ENCODE measurements around the gene LEMD3.

LEMD3 gene

DNA sequence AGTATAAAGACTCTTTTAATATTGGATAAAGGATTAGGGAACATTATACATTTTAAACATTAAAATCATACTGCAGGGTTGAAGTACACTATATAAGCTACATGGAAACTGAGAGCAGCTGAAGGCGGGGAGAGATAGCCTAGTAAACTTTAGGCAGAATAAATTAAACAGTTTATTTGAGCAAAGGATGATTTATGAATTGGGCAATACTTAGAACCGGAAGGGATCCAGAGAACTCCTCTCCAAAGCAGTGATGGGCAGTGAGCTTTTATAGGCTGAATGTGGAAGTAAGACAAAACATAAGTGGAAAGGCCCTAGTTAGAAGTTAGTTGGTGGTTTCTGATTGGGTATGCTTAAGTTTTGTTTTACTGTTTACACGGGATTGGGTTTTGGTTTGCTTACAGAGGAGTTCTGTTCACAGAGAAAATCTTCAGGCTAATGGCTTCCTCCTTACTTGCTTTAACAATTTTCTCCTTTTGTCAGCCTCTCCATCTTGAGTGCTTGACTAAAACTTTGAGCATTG, 18.9 kb downstream of the LEMD3 start:
- Mint-ChIP-seq H3K36me3 (ENCODE audit: low read depth) (peaks cover 26% of the 10 kb centered on the region), H3K27me3 (ENCODE audit: low read depth) (no peaks in the 10 kb centered on the region)
- TF ChIP-seq CTCF (IDR thresholded peaks at IDR 0.05; ENCODE audit: unreplicated experiment in 3 of 3) = no peak

DNA sequence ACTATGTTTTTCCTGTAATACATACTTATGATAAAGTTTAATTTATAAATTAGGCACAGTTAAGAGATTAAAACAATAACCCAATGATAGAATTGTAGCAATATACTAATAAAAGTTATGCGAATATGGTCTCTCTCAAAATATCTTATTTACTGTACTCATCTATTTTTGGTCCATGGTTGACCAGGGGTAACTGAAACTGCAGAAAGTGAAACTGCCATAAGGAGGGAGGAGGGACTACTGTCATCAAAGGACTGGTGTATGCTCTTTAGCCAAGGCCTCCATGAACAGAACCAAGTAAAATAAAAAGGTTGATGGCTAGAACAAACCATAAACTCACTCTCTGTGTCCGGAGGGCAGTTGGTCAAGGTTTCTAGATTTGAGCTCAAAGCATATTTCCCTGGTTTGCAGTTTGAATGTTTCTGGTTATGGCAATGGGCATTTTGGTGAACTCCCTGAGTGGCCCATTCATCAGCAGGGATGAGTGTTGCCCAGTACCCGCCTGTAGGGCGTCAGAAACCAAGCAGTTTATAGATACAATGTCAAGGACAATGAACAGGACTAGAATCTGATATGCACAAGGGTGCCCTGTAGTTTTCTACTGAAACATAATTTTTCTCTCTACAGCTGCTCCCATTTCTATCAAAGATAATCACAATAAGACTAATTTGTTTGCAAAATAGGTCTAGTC, 19.8 kb downstream of the LEMD3 start:
- H3K27me3 Mint-ChIP-seq (ENCODE audit: low read depth) = no peaks in the 10 kb centered on the region
- H3K36me3 Mint-ChIP-seq (ENCODE audit: low read depth) = peaks cover 31% of the 10 kb centered on the region

More for the DNA sequence above, 18.9 kb downstream of the LEMD3 start:
- no peaks in the 10 kb centered on the region for H3K9me3 Mint-ChIP-seq
- no peak overlapping the region for H3K4me3 Mint-ChIP-seq
- H3K4me1 Mint-ChIP-seq = peaks cover 9% of the 10 kb centered on the region
- H3K27ac Mint-ChIP-seq = no peak overlapping the region

DNA sequence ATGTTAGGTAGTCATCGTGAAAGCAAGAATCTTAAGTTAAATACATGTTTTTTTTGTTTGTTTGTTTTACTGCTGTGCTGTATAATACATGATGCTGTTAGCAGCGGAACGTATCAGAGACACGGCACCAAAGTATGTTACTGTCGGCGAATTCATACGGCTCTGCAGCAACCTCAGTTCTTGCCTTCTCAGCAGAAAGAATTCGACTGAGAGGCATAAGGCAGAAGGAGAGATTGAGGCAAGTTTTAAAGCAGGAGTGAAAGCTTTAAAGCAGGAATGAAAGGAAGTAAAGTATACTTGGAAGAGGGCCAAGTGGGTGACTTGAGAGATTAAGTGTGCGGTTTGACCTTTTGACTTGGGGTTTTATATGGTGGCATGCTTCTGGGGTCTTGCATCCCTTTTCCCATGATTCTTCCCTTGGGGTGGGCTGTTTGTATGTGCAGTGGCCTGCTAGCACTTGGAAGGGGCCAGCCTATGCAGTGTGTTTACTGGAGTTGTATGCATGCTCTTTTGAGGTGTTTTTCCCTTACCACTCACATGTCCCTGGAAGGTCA, 23.7 kb downstream of the LEMD3 start:
- H3K27me3 Mint-ChIP-seq (ENCODE audit: low read depth) = no peaks in the 10 kb centered on the region
- H3K36me3 Mint-ChIP-seq (ENCODE audit: low read depth) = peaks cover 56% of the 10 kb centered on the region
- no peak overlapping the region for H3K4me3 Mint-ChIP-seq
- H3K9me3 Mint-ChIP-seq = peaks cover 13% of the 10 kb centered on the region
- TF ChIP-seq CTCF (IDR thresholded peaks at IDR 0.05; ENCODE audit: unreplicated experiment in 3 of 3) = no peak
- H3K4me1 Mint-ChIP-seq = peaks cover 4% of the 10 kb centered on the region
- H3K27ac Mint-ChIP-seq = peak overlapping the region in 1 of 3 experiments; percentile 8

More for the DNA sequence above, 19.8 kb downstream of the LEMD3 start:
- Mint-ChIP-seq H3K27ac (no peak overlapping the region), H3K9me3 (peaks cover 3% of the 10 kb centered on the region), H3K4me1 (peaks cover 9% of the 10 kb centered on the region), H3K4me3 (no peak overlapping the region)
- no peak for TF ChIP-seq CTCF (IDR thresholded peaks at IDR 0.05; ENCODE audit: unreplicated experiment in 3 of 3)

- no peaks in the 10 kb centered on the region for H3K27me3 Mint-ChIP-seq (ENCODE audit: low read depth)
- H3K27ac Mint-ChIP-seq = no peak overlapping the region
- peaks cover 13% of the 10 kb centered on the region for H3K9me3 Mint-ChIP-seq
- H3K4me3 Mint-ChIP-seq = no peak overlapping the region
- TF ChIP-seq CTCF (IDR thresholded peaks at IDR 0.05; ENCODE audit: unreplicated experiment in 3 of 3) = no peak
- H3K36me3 Mint-ChIP-seq (ENCODE audit: low read depth) = peaks cover 56% of the 10 kb centered on the region
- H3K4me1 Mint-ChIP-seq = peaks cover 4% of the 10 kb centered on the region
These were observed 25.6 kb downstream of the LEMD3 start for GRCh38 chr12:65194949-65195348.

DNA sequence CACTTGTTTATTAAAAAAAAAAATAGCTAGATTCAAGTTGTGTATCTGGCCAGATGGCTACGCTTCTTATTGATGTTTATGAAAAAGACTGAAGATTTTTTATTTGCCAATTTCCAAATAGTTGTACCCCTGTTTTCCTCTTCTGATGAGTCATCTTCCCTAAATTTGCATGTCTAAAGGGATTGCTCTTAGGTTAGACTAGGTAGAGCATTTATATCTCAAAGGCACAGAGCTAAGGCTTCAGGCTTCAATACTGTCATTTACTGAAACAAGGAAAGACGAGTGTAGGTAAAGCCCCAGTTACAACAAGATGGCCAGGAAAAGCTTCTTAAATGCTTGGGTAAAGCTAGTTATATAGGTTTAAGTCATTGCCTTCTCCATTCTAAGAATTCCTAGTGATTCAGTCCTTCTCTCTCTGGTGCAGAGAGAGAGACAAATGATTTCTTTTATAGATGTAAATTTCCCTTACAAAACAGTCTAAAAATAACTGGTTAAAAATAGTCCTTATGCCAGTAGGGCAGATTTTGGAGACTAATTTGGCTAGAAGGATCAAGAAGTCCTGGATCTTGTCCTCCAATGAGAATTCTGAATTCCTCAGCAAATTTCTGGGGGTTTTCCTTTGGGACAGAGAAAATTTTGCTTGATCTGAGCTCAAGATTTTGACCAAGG, 26.1 kb downstream of the LEMD3 start:
- H3K27me3 Mint-ChIP-seq (ENCODE audit: low read depth) = no peaks in the 10 kb centered on the region
- TF ChIP-seq CTCF (IDR thresholded peaks at IDR 0.05; ENCODE audit: unreplicated experiment in 3 of 3) = no peak
- peaks cover 13% of the 10 kb centered on the region for H3K9me3 Mint-ChIP-seq
- peaks cover 58% of the 10 kb centered on the region for H3K36me3 Mint-ChIP-seq (ENCODE audit: low read depth)
- H3K27ac Mint-ChIP-seq = no peak overlapping the region
- peaks cover 4% of the 10 kb centered on the region for H3K4me1 Mint-ChIP-seq
- no peak overlapping the region for H3K4me3 Mint-ChIP-seq
